Glutamatergic neuron (in vitro differentiated cells): ENCODE results near the gene SLC38A8. TPM values are rescaled to one million over a fixed set of nuclear protein-coding genes. Genes with fewer than 3 reads are reported as not detected.

Experiments used
- DNase-seq: peaks from one replicate; pipeline ENCODE4 v3.0.0; 2022
- H3K27ac Mint-ChIP-seq: one replicate; pipeline ENCODE4 v1.8.0; 2020; ENCODE audit warnings: mild to moderate bottlenecking, mixed read lengths, inconsistent platforms; ENCODE audit not compliant: unreplicated experiment
- H3K27me3 Mint-ChIP-seq: one replicate; pipeline ENCODE4 v1.8.0; 2020; ENCODE audit warnings: mild to moderate bottlenecking, moderate library complexity, mixed read lengths, inconsistent platforms; ENCODE audit not compliant: unreplicated experiment
- H3K36me3 Mint-ChIP-seq: one replicate; pipeline ENCODE4 v1.8.0; 2020; ENCODE audit warnings: mild to moderate bottlenecking, mixed read lengths, inconsistent platforms; ENCODE audit not compliant: unreplicated experiment
- H3K4me1 Mint-ChIP-seq: one replicate; pipeline ENCODE4 v1.8.0; 2020; ENCODE audit warnings: mild to moderate bottlenecking, low read depth, mixed read lengths, inconsistent platforms; ENCODE audit not compliant: unreplicated experiment
- H3K4me3 Mint-ChIP-seq: one replicate; pipeline ENCODE4 v1.8.0; 2020; ENCODE audit warnings: mild to moderate bottlenecking, mixed read lengths, inconsistent platforms; ENCODE audit not compliant: unreplicated experiment
- H3K9me3 Mint-ChIP-seq: one replicate; pipeline ENCODE4 v1.8.0; 2020; ENCODE audit warnings: mild to moderate bottlenecking, moderate library complexity, mixed read lengths, inconsistent platforms; ENCODE audit not compliant: unreplicated experiment
- total RNA-seq: library from RNA; stranded (reverse); fragmentation: NEBNext Ultra II Directional; extraction: Animal tissue kit (Norgen Biotek cat#: 25700); gene quantifications from one replicate; pipeline ENCODE4 v1.2.1, GENCODE V29; 2021; ENCODE audit not compliant: unreplicated experiment
- TF ChIP-seq, protein P1 (sequence below): fragments of 200-600 bp; sonication (generic); IDR thresholded peaks from one replicate; pipeline ENCODE4 v1.5.0; 2021; ENCODE audit not compliant: partially characterized antibody, unreplicated experiment

Gene SLC38A8
- total RNA-seq, 1 donor from 2014 or later: not detected

DNA sequence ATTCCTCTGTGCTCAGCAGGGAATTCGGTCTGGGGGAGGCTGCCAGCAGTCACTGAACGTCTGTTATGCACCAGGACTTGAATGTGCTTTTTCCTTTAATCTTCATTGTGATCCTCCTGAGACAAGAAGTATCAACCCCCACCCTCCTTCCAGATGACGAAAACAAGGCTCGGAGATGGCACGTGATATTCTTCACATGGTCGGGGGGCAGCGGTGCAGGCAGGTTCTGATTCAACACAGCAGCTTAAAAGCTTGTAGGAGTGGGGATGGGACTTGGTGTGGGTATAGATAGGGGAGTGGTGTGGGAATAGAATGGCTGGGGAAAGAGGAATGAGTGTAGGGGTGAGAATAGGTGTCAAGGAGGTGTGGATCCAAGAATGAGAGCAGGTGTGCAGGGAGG is 68.1 kb downstream of the SLC38A8 start:
- peaks cover 22% of the 10 kb centered on the region for H3K9me3 Mint-ChIP-seq
- H3K27me3 Mint-ChIP-seq: peaks cover 19% of the 10 kb centered on the region
- TF ChIP-seq, protein P1, sequence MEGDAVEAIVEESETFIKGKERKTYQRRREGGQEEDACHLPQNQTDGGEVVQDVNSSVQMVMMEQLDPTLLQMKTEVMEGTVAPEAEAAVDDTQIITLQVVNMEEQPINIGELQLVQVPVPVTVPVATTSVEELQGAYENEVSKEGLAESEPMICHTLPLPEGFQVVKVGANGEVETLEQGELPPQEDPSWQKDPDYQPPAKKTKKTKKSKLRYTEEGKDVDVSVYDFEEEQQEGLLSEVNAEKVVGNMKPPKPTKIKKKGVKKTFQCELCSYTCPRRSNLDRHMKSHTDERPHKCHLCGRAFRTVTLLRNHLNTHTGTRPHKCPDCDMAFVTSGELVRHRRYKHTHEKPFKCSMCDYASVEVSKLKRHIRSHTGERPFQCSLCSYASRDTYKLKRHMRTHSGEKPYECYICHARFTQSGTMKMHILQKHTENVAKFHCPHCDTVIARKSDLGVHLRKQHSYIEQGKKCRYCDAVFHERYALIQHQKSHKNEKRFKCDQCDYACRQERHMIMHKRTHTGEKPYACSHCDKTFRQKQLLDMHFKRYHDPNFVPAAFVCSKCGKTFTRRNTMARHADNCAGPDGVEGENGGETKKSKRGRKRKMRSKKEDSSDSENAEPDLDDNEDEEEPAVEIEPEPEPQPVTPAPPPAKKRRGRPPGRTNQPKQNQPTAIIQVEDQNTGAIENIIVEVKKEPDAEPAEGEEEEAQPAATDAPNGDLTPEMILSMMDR: no peak
- H3K4me3 Mint-ChIP-seq: peak overlapping the region; percentile 71
- H3K4me1 Mint-ChIP-seq: peaks cover 13% of the 10 kb centered on the region
- peaks cover 15% of the 10 kb centered on the region for H3K36me3 Mint-ChIP-seq
- H3K27ac Mint-ChIP-seq: peak overlapping the region; percentile 73
- no peak for DNase-seq

DNA sequence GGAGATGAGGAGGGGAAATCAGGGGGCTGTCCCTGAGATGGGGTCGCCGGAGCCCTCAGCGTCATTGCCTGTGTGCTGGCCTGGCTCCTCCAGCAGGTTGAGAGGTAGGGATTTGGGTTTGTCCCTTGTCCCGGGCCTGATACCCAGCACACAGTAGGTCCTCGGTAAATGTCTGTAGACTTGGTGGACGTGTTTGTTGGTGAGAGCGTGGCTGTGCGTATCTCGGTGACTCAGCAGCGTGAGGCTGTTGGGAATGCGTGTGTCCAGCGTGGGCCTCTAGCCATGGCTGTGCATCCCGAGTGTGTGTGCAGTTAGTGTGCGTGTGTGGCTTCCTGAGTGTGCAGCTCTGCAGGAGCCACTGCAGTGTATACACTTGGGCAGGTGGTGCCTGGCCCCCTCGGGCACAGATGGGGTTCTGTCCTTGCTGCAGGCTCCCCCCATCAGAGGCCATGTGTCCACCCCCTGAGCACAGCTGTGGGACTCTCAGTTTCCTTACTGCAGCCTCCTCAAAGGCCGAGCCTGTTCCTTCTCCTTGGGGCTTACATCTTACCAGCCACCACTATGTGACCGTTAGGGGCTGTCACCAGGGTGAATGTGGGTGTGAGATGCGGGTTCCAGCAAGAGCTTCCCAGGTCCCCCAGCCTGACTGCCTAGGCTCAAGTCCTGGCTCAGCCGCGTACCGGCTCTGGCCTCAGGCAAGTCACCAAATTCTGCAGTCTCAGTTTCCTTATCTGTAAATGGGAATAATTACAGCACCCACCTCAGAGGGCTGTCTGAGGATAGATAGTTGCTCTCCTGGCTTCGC is 68.8 kb downstream of the SLC38A8 start:
- DNase-seq: no peak
- Mint-ChIP-seq H3K4me1 (peaks cover 13% of the 10 kb centered on the region), H3K36me3 (peaks cover 10% of the 10 kb centered on the region), H3K27ac (peak overlapping the region; percentile 73), H3K4me3 (peak overlapping the region; percentile 71), H3K9me3 (peaks cover 21% of the 10 kb centered on the region), H3K27me3 (peaks cover 19% of the 10 kb centered on the region)
- TF ChIP-seq, protein P1: no peak

DNA sequence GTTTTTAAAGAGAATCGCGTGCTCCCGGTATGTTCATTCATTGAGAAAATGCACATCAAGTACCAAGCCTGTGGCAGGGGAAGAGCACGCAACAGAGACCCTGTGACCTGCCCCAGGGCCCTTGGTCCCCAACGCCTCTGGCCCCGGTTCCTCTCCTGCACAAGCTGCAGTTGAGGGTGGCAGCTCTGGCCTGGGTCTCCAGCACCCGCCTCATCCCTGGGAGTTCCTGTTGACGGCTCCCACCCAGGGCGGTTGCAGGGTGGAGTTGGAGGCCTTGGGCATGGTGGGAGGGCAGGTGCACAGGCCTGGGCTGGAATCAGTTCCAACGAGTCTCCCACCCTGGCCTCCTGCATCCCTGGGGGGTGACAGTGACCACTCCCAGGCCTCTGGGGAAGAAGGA is 69.5 kb downstream of the SLC38A8 start:
- Mint-ChIP-seq H3K27me3 (peaks cover 19% of the 10 kb centered on the region), H3K4me1 (peaks cover 13% of the 10 kb centered on the region), H3K36me3 (peaks cover 3% of the 10 kb centered on the region), H3K4me3 (no peak overlapping the region), H3K9me3 (peaks cover 16% of the 10 kb centered on the region), H3K27ac (no peak overlapping the region)
- DNase-seq: no peak
- TF ChIP-seq, protein P1: no peak

DNA sequence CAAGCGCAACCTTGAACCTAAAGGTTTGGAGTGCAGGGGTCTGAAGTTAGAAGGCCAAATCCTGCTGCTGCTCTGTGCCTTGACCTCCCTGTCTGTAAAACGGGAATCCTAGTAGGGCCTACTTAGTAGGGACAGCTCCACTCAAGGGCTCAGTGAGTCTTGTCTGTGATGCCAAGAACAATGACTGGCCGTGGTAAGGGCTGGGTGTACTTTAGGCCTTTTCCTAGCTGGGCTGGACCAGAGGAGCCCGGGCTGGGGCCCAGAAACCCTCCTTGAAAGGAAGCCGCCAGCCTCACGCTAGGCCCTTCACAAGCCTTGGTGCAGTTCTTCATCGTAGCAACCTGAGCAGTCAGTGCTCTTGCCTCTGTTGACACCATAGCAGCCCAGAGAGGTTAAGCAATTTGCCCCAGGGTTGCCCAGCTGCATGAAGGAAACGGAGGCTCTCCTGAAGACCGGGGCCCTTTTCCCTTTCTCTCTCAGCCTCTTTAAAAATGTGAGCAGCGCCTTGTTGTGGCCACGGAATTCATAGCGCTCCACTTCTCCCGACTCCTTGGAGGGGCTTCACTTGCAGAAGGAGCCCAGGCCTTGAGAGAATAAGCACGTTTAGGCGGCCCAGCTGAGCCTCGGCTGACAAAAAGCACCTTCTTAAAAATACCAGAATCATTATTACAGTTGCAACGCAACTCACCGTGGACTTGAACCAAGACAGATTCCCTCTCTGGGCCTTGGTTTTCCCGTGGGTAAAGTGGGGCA is 70.2 kb downstream of the SLC38A8 start:
- H3K27ac Mint-ChIP-seq: no peak overlapping the region
- TF ChIP-seq, protein P1: no peak
- H3K9me3 Mint-ChIP-seq: peaks cover 14% of the 10 kb centered on the region
- H3K4me3 Mint-ChIP-seq: no peak overlapping the region
- peaks cover 20% of the 10 kb centered on the region for H3K27me3 Mint-ChIP-seq
- no peaks in the 10 kb centered on the region for H3K36me3 Mint-ChIP-seq
- DNase-seq: no peak
- H3K4me1 Mint-ChIP-seq: peaks cover 13% of the 10 kb centered on the region
